GDM1 (cell line): ENCODE results near the gene VEGFD.
"Not testable (repeated sequence)": the region's sequence is repeated elsewhere in the genome, so short reads cannot be mapped to it uniquely, and the experiment has no call there.

ENCODE experiments used
- DNase-seq: peaks from one replicate; lab custom pipeline; 2025; lab: John Stamatoyannopoulos, UW

Gene VEGFD

DNA sequence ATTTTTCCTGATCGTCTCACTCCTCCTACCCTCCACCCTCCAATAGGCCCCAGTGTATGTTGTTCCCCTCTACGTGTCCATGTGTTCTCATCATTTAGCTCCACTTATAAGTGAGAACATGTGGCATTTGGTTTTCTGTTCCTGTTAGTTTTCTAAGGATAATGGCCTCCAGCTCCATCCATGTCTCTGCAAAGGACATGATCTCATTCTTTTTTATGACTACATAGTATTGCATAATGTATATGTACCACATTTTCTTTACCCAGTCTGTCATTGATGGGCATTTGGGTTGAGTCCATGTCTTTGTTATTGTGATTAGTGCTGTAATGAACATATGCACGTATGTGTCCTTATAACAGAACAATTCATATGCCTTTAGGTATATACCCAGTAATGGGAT is 78.3 kb downstream of the VEGFD start:
- DNase-seq: not testable (repeated sequence)

- DNase-seq: no peak
These were observed 82.3 kb downstream of the VEGFD start for GRCh38 chrX:15301924-15302323.

DNA sequence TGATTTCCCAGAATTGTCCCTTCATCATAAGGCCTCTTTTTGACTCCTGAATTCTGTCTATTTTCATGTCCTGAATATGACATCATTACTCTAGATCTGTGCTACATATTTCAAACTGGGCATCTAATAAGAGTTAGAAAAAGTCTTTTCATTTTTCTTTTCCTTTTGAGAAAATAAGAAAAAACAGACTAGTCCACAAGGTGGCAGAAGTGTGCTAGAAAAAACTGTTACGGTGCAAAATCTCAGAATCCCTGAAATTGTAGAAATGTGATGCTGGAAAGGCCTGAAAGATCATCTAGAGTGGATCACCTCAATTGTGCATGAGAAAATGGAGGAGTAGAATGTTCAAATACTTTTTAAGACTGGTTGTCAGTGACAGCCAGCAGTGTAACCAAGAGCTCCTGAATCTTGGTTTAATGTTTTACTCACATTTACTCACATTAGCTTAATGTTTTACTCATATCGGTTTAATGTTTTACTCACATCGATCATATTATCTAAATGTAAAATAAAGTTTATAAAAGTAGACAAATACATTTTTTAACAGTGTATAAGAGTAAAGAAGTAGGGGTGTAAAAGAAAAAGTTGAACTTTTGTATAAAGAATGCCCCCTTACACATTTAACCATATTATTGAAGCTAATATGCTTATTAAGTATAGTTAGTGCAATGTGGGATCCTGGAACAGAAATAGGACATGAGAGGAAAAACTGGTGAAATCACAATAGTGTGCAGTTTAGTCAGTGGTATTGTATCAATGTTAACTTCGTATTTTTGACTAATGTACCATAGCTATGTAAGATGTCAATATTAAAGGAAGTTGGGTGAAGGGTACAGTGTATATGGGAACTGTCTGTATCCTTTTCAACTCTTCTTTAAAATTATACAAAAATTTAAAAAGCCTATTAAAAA is 84.0 kb downstream of the VEGFD start:
- DNase-seq: no peak

GRCh38 chrX:15298780-15299179 is 85.4 kb downstream of the VEGFD start:
- no peak for DNase-seq

- no peak for DNase-seq
These were observed 86.0 kb downstream of the VEGFD start for GRCh38 chrX:15298201-15298600.
